Measurements from ENCODE around the gene HEBP2.
"Not testable (repeated sequence)": the region's sequence is repeated elsewhere in the genome, so short reads cannot be mapped to it uniquely, and the experiment has no call there.

HEBP2 gene

DNA sequence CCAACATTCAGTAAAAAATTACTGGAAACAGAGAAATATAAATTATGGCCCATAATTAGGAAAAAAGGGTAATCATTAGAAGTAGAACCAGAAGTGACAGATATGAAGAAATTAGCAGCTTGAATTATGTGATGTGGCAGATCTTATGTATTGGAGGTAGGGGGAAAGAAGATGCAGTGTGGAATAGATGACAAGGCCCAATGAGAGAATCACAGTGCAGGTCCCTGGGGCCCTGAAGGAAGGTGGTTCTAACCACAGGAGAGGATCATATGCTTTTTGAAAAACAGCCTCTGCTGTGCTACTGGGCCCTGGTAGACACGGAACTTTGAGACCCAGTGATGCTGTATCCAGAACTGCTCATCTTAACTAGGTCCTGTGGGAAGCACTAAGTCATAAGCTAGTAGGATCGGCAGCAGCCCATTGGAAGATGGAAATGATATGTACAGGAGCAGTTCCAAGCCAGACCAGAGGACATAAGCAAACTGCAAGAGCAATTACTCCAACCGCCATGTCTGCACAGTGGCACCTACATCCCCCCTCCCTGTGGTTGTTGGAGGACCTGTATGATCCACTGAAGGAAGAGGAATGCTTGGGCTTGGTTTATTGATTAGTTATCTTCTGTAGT is 14.2 kb downstream of the HEBP2 start:
- H3K4me3 ChIP-seq (ENCODE audit: low read length): no peak overlapping the region
- TF ChIP-seq, protein P1, sequence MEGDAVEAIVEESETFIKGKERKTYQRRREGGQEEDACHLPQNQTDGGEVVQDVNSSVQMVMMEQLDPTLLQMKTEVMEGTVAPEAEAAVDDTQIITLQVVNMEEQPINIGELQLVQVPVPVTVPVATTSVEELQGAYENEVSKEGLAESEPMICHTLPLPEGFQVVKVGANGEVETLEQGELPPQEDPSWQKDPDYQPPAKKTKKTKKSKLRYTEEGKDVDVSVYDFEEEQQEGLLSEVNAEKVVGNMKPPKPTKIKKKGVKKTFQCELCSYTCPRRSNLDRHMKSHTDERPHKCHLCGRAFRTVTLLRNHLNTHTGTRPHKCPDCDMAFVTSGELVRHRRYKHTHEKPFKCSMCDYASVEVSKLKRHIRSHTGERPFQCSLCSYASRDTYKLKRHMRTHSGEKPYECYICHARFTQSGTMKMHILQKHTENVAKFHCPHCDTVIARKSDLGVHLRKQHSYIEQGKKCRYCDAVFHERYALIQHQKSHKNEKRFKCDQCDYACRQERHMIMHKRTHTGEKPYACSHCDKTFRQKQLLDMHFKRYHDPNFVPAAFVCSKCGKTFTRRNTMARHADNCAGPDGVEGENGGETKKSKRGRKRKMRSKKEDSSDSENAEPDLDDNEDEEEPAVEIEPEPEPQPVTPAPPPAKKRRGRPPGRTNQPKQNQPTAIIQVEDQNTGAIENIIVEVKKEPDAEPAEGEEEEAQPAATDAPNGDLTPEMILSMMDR (conservative IDR thresholded peaks at IDR 0.05; ENCODE audit: low read length): no peak
- DNase-seq (ENCODE audit: low read depth): no peak

DNA sequence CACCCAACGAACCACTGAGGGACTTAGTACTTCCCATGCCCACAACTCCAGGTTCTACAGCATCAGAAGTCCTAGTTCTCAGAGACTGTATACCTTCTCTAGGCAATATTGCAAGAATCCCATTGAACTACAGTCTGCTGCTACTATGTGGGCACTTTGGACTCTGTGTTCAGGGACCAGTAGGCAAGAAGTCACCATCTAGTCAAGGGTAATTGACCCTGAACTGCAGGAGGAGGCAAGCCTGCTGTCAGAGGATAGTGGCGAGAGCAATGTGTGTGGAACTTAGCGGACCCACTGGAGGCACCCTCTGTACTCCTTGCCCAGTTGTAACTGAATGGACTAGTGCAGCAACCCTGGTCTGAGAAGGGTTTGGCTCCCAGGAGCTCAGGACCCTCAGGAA is 15.7 kb downstream of the HEBP2 start:
- TF ChIP-seq, protein P1 (conservative IDR thresholded peaks at IDR 0.05; ENCODE audit: low read length): no peak
- no peak overlapping the region for H3K4me3 ChIP-seq (ENCODE audit: low read length)
- no peak for DNase-seq (ENCODE audit: low read depth)

DNA sequence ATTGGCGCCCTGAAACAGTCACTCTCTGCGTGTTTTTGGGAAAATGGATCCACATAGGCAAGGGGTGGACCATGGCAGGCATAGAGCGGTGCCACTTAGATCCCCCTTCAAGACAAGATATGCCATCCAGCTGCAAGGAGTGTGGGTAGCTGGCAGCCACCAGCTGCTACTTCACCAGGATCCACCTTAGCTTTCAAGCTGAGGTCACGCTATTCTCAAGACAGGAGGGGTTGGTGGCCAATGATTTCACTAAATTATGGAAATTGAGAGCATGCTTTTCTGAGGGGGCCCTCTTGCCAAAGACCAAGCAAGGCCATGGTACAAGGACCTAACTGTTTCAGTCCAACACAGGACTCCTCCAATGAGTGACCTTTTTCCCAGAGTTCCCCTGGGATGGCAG is 16.3 kb downstream of the HEBP2 start:
- no peak for DNase-seq (ENCODE audit: low read depth)
- TF ChIP-seq, protein P1 (conservative IDR thresholded peaks at IDR 0.05; ENCODE audit: low read length): no peak
- H3K4me3 ChIP-seq (ENCODE audit: low read length): no peak overlapping the region

DNA sequence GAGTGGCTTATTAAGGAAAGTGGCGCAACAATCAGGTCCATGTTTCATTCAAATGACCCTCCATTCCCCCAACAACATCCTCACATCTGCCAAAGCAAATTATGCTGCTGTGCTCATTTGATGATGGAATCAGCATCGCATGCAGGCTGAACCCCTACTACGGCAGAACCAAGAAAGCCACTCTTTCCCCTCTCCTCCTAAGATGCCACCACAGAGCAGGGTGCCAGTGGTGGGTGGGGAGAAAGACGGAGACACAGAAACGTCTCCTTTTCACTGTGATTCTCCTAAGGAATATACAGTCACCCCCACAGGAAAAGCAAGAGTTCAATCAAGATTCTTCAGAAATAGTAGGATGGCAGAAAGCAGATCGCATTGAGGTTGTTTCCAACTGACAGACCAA is 17.1 kb downstream of the HEBP2 start:
- no peak overlapping the region for H3K4me3 ChIP-seq (ENCODE audit: low read length)
- TF ChIP-seq, protein P1 (conservative IDR thresholded peaks at IDR 0.05; ENCODE audit: low read length): no peak
- DNase-seq (ENCODE audit: low read depth): no peak

DNA sequence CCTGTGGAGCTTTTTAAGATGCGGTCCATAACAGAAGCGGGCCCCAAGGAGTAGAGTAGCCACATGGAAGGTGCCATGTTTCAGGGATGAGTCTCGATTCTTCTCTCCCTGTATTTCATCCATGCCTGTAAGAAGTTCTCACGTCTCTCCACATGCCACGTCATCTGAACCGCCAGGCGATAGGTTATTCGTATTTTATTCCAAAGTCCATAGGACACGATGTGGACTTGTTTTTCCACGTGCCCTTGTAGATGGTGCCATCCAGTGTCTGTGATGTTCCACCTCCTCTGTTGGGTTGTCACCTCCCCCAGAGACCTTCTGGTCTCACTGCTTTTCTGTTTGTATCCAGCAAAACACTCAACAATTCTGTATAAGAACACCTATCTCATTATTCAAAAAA is 17.6 kb downstream of the HEBP2 start:
- TF ChIP-seq, protein P1 (conservative IDR thresholded peaks at IDR 0.05; ENCODE audit: low read length): no peak
- H3K4me3 ChIP-seq (ENCODE audit: low read length): no peak overlapping the region
- no peak for DNase-seq (ENCODE audit: low read depth)

DNA sequence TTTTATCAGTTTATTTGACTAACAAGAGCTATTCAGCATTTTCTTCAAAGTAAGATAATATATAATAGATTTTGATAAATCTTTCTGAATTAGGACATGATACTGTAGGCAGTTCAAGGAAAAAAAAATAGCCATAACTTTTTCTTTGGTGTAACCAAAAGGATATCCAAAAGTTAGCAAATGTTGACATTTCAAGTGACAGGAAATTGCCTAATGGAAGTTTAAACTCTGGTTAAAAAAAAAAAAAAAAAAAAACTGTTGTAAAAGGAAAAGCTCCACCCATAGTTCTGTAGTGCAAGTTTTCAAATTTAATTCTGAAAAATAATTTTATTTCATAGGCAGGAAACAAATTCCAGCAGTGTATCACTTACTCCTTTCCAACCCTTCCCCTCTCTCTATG is 18.8 kb downstream of the HEBP2 start:
- H3K4me3 ChIP-seq (ENCODE audit: low read length): no peak overlapping the region
- no peak for DNase-seq (ENCODE audit: low read depth)
- TF ChIP-seq, protein P1 (conservative IDR thresholded peaks at IDR 0.05; ENCODE audit: low read length): no peak

DNA sequence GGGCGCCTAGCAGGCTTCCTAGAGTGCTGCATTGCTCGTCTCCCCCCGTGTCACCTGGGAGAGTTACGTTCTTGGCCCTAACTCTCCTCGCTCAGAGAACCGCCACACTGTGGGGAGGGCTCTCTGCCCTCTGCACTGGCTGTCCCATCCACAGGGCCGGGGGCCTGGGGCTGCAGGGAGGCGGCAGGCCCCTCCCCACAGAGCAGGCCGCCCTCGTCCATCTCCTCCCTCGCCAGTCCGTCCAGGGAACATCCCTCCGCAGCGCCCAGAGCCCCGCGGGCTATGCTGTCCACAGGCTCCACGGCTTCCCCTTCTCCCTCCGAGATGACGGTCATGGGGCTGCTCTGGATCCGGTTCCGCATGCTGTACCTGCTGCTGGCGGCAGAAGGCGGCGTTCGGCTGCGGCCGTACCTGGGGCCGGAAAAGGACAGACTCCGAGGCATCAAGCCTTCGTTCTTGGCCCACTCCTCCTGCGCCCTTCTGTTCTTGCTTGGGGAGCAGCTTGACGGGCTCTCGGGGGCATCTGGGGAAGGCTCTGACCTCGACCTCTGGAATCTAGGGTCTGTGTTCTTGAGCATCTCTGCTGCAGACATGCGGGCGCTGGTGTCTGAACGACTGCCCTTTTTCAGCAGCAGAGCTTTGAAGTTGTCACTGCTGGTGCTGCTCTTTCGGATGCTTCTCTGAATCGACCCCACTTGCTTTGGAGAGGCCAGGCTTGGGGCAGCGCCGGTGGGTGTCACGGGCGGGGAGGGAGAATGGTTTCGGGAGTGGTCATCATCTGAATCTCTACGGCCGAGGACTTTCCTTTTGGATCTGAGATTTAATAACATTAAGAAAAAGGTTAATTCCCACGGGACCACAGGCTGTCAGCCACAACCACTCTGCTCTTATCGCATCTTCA is 20.2 kb downstream of the HEBP2 start:
- TF ChIP-seq, protein P1 (conservative IDR thresholded peaks at IDR 0.05; ENCODE audit: low read length): no peak
- H3K4me3 ChIP-seq (ENCODE audit: low read length): no peak overlapping the region
- no peak for DNase-seq (ENCODE audit: low read depth)

DNA sequence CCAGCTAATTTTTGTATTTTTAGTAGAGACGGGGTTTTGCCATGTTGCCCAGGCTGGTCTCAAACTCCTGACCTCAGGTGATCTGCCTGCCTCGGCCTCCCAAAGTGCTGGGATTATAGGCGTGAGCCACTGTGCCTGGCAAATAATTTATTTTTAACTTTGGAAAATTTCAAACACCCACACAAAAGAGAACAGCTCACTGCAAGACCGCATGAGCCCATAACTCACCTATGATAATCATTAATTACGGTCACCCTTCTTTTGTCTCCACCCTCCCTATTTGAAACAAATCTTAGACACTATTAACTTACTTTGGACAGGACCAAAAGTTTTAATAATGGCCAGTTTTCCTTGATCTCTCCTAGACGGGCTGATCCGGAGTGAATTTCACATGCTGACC is 21.2 kb downstream of the HEBP2 start:
- not testable (repeated sequence) for H3K4me3 ChIP-seq (ENCODE audit: low read length); DNase-seq (ENCODE audit: low read depth)

Measured in AG10803 (cell line).